Activated CD8-positive, alpha-beta memory T cell treated with anti-CD3 and anti-CD28 coated beads, Interleukin-2, amount 50 U/mL, for 24 hours (primary cell): ENCODE data around the gene CCDC136.

Experiments
- DNase-seq: peaks from one replicate; pipeline ENCODE4 v3.0.0-alpha.2; 2020; ENCODE audit errors: extremely low read depth

The CCDC136 gene

GRCh38 chr7:128805225-128805624 lies 13.5 kb downstream of the CCDC136 start:
- DNase-seq: no peak

GRCh38 chr7:128807191-128807590 lies 15.4 kb downstream of the CCDC136 start:
- DNase-seq: no peak

GRCh38 chr7:128809363-128809762 lies 17.6 kb downstream of the CCDC136 start:
- no peak for DNase-seq

GRCh38 chr7:128810473-128810872 lies 18.7 kb downstream of the CCDC136 start:
- DNase-seq: no peak

- DNase-seq: no peak
Measured at GRCh38 chr7:128810997-128811396, 19.2 kb downstream of the CCDC136 start.

- DNase-seq: no peak
Measured at GRCh38 chr7:128811631-128812430, 20.1 kb downstream of the CCDC136 start.

GRCh38 chr7:128812514-128813168 lies 20.9 kb downstream of the CCDC136 start:
- DNase-seq: no peak

- no peak for DNase-seq
Measured at GRCh38 chr7:128814499-128814898, 22.7 kb downstream of the CCDC136 start.

GRCh38 chr7:128815289-128815942 lies 23.6 kb downstream of the CCDC136 start:
- no peak for DNase-seq

GRCh38 chr7:128818694-128819093 lies 26.9 kb downstream of the CCDC136 start:
- no peak for DNase-seq

- no peak for DNase-seq
Measured at GRCh38 chr7:128821724-128822123, 30.0 kb downstream of the CCDC136 start.

- DNase-seq: no peak
Measured at GRCh38 chr7:128826512-128826911, 34.7 kb downstream of the CCDC136 start.

GRCh38 chr7:128826916-128827247 lies 35.1 kb downstream of the CCDC136 start:
- DNase-seq: no peak

GRCh38 chr7:128827248-128827958 lies 35.6 kb downstream of the CCDC136 start:
- DNase-seq: no peak

- no peak for DNase-seq
Measured at GRCh38 chr7:128827971-128828711, 36.4 kb downstream of the CCDC136 start.

- DNase-seq: no peak
Measured at GRCh38 chr7:128829391-128830166, 37.8 kb downstream of the CCDC136 start.

- DNase-seq: no peak
Measured at GRCh38 chr7:128830231-128831177, 38.7 kb downstream of the CCDC136 start, which contains the start of gene FLNC. TSS of gene FLNC (plus strand) at chr7:128830406. CDS start at chr7:128830638, 232 bp downstream.

- DNase-seq: no peak
Measured at GRCh38 chr7:128831178-128831993, 39.6 kb downstream of the CCDC136 start.
